ENCODE data around the gene UACA. TPM values are rescaled to one million over a fixed set of nuclear protein-coding genes. Genes with fewer than 3 reads are reported as not detected.

Gene UACA
- total RNA-seq, 1 donor from 2014 or later: 264 TPM

- no peak for DNase-seq (ENCODE audit: extremely low spot score, unreplicated experiment)
- Mint-ChIP-seq H3K4me1 (ENCODE audit: unreplicated experiment) (peaks cover 12% of the 10 kb centered on the region), H3K9me3 (ENCODE audit: unreplicated experiment) (no peaks in the 10 kb centered on the region), H3K27me3 (ENCODE audit: unreplicated experiment) (no peaks in the 10 kb centered on the region), H3K4me3 (ENCODE audit: unreplicated experiment) (no peak overlapping the region), H3K36me3 (ENCODE audit: unreplicated experiment) (peaks cover 39% of the 10 kb centered on the region), H3K27ac (ENCODE audit: unreplicated experiment) (no peak overlapping the region)
- no peak for TF ChIP-seq CTCF (IDR thresholded peaks at IDR 0.05)
Observed at GRCh38 chr15:70651303-70651845, 112.0 kb downstream of the UACA start.

GRCh38 chr15:70650567-70651302, 112.6 kb downstream of the UACA start:
- Mint-ChIP-seq H3K27me3 (ENCODE audit: unreplicated experiment) (no peaks in the 10 kb centered on the region), H3K4me1 (ENCODE audit: unreplicated experiment) (peaks cover 12% of the 10 kb centered on the region), H3K36me3 (ENCODE audit: unreplicated experiment) (peaks cover 34% of the 10 kb centered on the region), H3K4me3 (ENCODE audit: unreplicated experiment) (no peak overlapping the region), H3K27ac (ENCODE audit: unreplicated experiment) (no peak overlapping the region), H3K9me3 (ENCODE audit: unreplicated experiment) (no peaks in the 10 kb centered on the region)
- DNase-seq (ENCODE audit: extremely low spot score, unreplicated experiment): no peak
- TF ChIP-seq CTCF (IDR thresholded peaks at IDR 0.05): no peak

DNA sequence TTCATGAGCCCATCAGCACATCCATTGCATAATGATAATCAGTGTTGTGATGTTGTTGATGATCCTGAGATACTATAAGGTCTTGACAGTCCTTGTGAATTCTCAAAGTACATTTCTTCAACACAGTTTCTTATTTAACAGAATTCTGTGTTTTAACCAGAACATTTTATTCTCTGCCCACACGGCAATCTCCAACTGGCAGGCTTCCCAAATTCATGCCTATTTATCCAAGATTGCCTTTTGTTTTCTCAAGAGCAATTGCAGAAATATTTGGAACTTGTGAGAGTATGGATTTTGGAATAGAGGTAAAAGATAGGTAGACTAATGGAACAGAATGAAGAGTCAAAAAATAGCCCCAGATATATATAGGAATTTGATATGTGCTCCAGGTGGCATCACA, 116.0 kb downstream of the UACA start:
- Mint-ChIP-seq H3K9me3 (ENCODE audit: unreplicated experiment) (no peaks in the 10 kb centered on the region), H3K27ac (ENCODE audit: unreplicated experiment) (no peak overlapping the region), H3K4me1 (ENCODE audit: unreplicated experiment) (peaks cover 16% of the 10 kb centered on the region), H3K4me3 (ENCODE audit: unreplicated experiment) (no peak overlapping the region), H3K27me3 (ENCODE audit: unreplicated experiment) (no peaks in the 10 kb centered on the region), H3K36me3 (ENCODE audit: unreplicated experiment) (peaks cover 18% of the 10 kb centered on the region)
- no peak for DNase-seq (ENCODE audit: extremely low spot score, unreplicated experiment)
- no peak for TF ChIP-seq CTCF (IDR thresholded peaks at IDR 0.05)

- Mint-ChIP-seq H3K4me1 (ENCODE audit: unreplicated experiment) (peaks cover 16% of the 10 kb centered on the region), H3K36me3 (ENCODE audit: unreplicated experiment) (peaks cover 13% of the 10 kb centered on the region), H3K4me3 (ENCODE audit: unreplicated experiment) (no peak overlapping the region), H3K27me3 (ENCODE audit: unreplicated experiment) (no peaks in the 10 kb centered on the region), H3K9me3 (ENCODE audit: unreplicated experiment) (no peaks in the 10 kb centered on the region), H3K27ac (ENCODE audit: unreplicated experiment) (no peak overlapping the region)
- no peak for TF ChIP-seq CTCF (IDR thresholded peaks at IDR 0.05)
- no peak for DNase-seq (ENCODE audit: extremely low spot score, unreplicated experiment)
Observed at GRCh38 chr15:70646169-70646568, 117.2 kb downstream of the UACA start.

DNA sequence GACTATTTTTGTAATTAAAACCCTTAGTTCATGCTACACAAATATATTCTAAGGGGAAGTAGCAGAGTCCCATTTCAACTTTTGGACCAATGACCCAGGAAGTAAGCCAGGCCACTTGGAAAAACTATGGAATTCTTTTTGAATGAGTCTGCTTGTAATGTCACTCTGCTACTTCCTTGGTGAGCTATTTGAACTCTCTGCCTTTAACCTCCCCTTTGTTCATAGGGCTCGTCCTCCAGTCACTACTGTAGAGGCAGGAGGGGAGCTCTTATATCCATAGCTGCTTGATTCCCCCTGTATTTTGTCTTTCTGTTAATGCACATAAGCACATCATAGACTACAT, 119.6 kb downstream of the UACA start:
- H3K4me3 Mint-ChIP-seq (ENCODE audit: unreplicated experiment): no peak overlapping the region
- H3K27me3 Mint-ChIP-seq (ENCODE audit: unreplicated experiment): no peaks in the 10 kb centered on the region
- no peaks in the 10 kb centered on the region for H3K9me3 Mint-ChIP-seq (ENCODE audit: unreplicated experiment)
- TF ChIP-seq CTCF (IDR thresholded peaks at IDR 0.05): no peak
- no peak overlapping the region for H3K27ac Mint-ChIP-seq (ENCODE audit: unreplicated experiment)
- peaks cover 14% of the 10 kb centered on the region for H3K4me1 Mint-ChIP-seq (ENCODE audit: unreplicated experiment)
- DNase-seq (ENCODE audit: extremely low spot score, unreplicated experiment): no peak
- H3K36me3 Mint-ChIP-seq (ENCODE audit: unreplicated experiment): peaks cover 22% of the 10 kb centered on the region

Data from osteocyte (in vitro differentiated cells).